Activated CD8-positive, alpha-beta memory T cell treated with anti-CD3 and anti-CD28 coated beads, Interleukin-2, amount 50 U/mL, for 1 hour (primary cell): Measurements from ENCODE around the gene ZFP30.

Experiments
- DNase-seq: peaks from one replicate; pipeline ENCODE4 v3.0.0-alpha.2; 2020; ENCODE audit errors: extremely low read depth

The ZFP30 gene

DNA sequence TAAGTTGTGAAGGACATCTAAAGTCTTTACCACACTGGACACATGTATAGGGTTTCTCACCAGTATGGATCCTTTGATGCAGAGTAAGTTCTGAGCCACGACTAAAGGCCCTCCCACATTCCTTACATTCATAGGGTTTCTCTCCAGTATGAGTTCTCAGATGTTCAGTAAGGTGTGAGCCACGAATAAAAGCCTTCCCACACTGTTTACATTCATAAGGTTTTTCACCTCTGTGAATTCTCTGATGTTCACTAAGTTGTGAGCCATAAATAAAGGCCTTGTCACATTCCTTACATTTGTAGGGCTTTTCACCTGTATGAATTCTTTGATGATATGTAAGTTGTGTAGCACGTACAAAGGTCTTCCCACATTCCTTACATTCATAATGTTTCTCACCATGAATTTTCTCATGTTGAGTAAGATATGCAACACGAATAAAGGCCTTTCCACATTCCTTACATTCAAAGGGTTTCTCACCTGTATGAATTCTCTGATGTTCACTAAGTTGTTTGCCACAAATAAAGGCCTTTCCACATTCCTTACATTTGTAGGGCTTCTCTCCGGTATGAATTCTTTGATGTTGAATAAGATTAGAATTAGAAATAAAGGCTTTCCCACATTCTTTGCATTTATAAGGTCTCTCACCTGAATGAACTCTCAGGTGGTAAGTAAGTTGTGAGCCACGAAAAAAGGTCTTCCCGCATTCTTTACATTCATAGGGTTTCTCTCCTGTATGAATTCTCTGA, 90.5 kb downstream of the ZFP30 start:
- DNase-seq: no peak
